Sigmoid colon (tissue), 7 donors: Measurements from ENCODE around the gene RNF215. TPM values are rescaled to one million over a fixed set of nuclear protein-coding genes. Genes with fewer than 3 reads are reported as not detected.

Experiments
- DNase-seq: peaks from one replicate; pipeline ENCODE4 v3.0.0-alpha.2; 2019
- H3K27ac ChIP-seq, 4 donors: fragments of 200-600 bp; sonication (generic); one replicate each; pipeline ENCODE4 v1.5.1; 2016 to 2019; ENCODE audit warnings: mild to moderate bottlenecking in 1 of 4
- H3K27me3 ChIP-seq, 3 donors: fragments of 200-600 bp; sonication (generic); one replicate each; pipeline ENCODE4 v1.5.1; 2019; ENCODE audit warnings: mild to moderate bottlenecking in 1 of 3
- H3K36me3 ChIP-seq, 4 donors: fragments of 200-600 bp; sonication (generic); one replicate each; pipeline ENCODE4 v1.5.1; 2016 to 2019
- H3K4me1 ChIP-seq, 4 donors: fragments of 200-600 bp; sonication (generic); one replicate each; pipeline ENCODE4 v1.5.1; 2017 to 2019
- H3K4me3 ChIP-seq, 4 donors: fragments of 200-600 bp; sonication (generic); one replicate each; pipeline ENCODE4 v1.5.1; 2017 to 2019; ENCODE audit warnings: mild to moderate bottlenecking in 2 of 4, moderate library complexity in 1 of 4
- H3K9me3 ChIP-seq, 4 donors: fragments of 200-600 bp in 3 of 4; sonication (generic) in 3 of 4; one replicate each; pipeline versions ENCODE4 v1.5.1 to v1.6.1; 2013 to 2019
- CTCF ChIP-seq, 4 experiments: fragments of 450-650 bp in 3 of 4; fragments of 200-600 bp in 1 of 4; IDR thresholded peaks; one replicate each; pipeline ENCODE4 v1.5.1; 2016 to 2019; ENCODE audit warnings: antibody characterized with exemption in 4 of 4, mild to moderate bottlenecking in 3 of 4, moderate library complexity in 2 of 4
- EP300 ChIP-seq, 4 donors: sonication (generic); formaldehyde crosslinking; IDR thresholded peaks; one replicate each; pipeline ENCODE4 v1.6.1; 2017; ENCODE audit warnings: antibody characterized with exemption in 4 of 4
- POLR2A ChIP-seq, 2 donors: fragments of 450-650 bp; IDR thresholded peaks; one replicate each; pipeline ENCODE4 v1.6.1; 2016; ENCODE audit warnings: antibody characterized with exemption in 2 of 2, mild to moderate bottlenecking in 2 of 2, moderate library complexity in 2 of 2
- POLR2AphosphoS5 ChIP-seq, 4 donors: sonication (generic); formaldehyde crosslinking; IDR thresholded peaks; one replicate each; pipeline ENCODE4 v1.6.1; 2017; ENCODE audit warnings: antibody characterized with exemption in 4 of 4
- WGBS, 2 donors: extraction: QIAGEN DNeasy Blood & Tissue Kit; methylation state at CpG; one replicate each; pipeline ENCODE4 v1.1.7; 2013; 5-methylcytosine and 5-hydroxymethylcytosine counted together
- intact Hi-C: fragments of 100-400 bp; cut with DNase I; formaldehyde crosslinking; loops from one replicate; pipeline ENCODE4 v1.15.1; 2023
- polyA plus RNA-seq, 3 donors: library from polyadenylated mRNA; stranded (reverse); fragments of 200-250 nt; gene quantifications; one replicate each; pipeline ENCODE4 v1.2.3, GENCODE V29; 2013
- total RNA-seq, 4 donors: library from RNA; depleted of rRNA; stranded (reverse); fragments of >200 nt; gene quantifications; one replicate each; pipeline ENCODE4 v1.1.0, GENCODE V29; 2016
- donor health status: healthy with polysubstance abuse.
- donor health status: Bipolar disorder and iron deficiency.
- donor health status: healthy.

RNF215 gene
- total and polyA plus RNA-seq, 7 donors, result 0.92 to 21.6 (median 12.2) TPM

- no peaks in the 10 kb centered on the region for H3K9me3 ChIP-seq
- TF ChIP-seq POLR2AphosphoS5 (IDR thresholded peaks at IDR 0.05) (no peak), EP300 (IDR thresholded peaks at IDR 0.05) (no peak), CTCF (IDR thresholded peaks at IDR 0.05) (no peak), POLR2A (IDR thresholded peaks at IDR 0.05) (no peak)
- no peak overlapping the region for H3K4me3 ChIP-seq
- WGBS, 2 donors, result 93 to 98% methylated on average over 3 of the region's 3 CpGs
- no peak for DNase-seq
- H3K4me1 ChIP-seq, result no peaks in the 10 kb centered on the region
- intact Hi-C loops, result no loop called here
- no peak overlapping the region for H3K27ac ChIP-seq
- H3K27me3 ChIP-seq, result no peaks in the 10 kb centered on the region
- no peaks in the 10 kb centered on the region for H3K36me3 ChIP-seq
Measured at GRCh38 chr22:30433227-30433626, 46.0 kb upstream of the RNF215 start.

GRCh38 chr22:30432520-30432919, 45.3 kb upstream of the RNF215 start:
- no peak for DNase-seq
- Histone ChIP-seq H3K4me3 (no peak overlapping the region), H3K27me3 (no peaks in the 10 kb centered on the region), H3K9me3 (no peaks in the 10 kb centered on the region), H3K36me3 (no peaks in the 10 kb centered on the region), H3K4me1 (no peaks in the 10 kb centered on the region), H3K27ac (no peak overlapping the region)
- WGBS, 2 donors, result 55 to 64% methylated on average over 2 of the region's 2 CpGs
- intact Hi-C loops, result no loop called here
- no peak for TF ChIP-seq CTCF (IDR thresholded peaks at IDR 0.05)
- no peak for TF ChIP-seq POLR2AphosphoS5 (IDR thresholded peaks at IDR 0.05)

GRCh38 chr22:30432096-30432495, 44.9 kb upstream of the RNF215 start:
- no peak for DNase-seq
- TF ChIP-seq EP300 (IDR thresholded peaks at IDR 0.05) (no peak), CTCF (IDR thresholded peaks at IDR 0.05) (no peak), POLR2AphosphoS5 (IDR thresholded peaks at IDR 0.05) (no peak), POLR2A (IDR thresholded peaks at IDR 0.05) (no peak)
- intact Hi-C loops, result no loop called here
- Histone ChIP-seq H3K4me3 (no peak overlapping the region), H3K9me3 (no peaks in the 10 kb centered on the region), H3K27me3 (no peaks in the 10 kb centered on the region), H3K4me1 (no peaks in the 10 kb centered on the region), H3K36me3 (no peaks in the 10 kb centered on the region), H3K27ac (no peak overlapping the region)
- WGBS, 2 donors, result 94 to 95% methylated on average over 4 of the region's 4 CpGs

GRCh38 chr22:30430933-30431332, 43.7 kb upstream of the RNF215 start:
- H3K4me3 ChIP-seq, result no peak overlapping the region
- H3K27me3 ChIP-seq, result no peaks in the 10 kb centered on the region
- no peaks in the 10 kb centered on the region for H3K36me3 ChIP-seq
- 83 to 89% methylated on average over 4 of the region's 4 CpGs for WGBS, 2 donors
- no peak for DNase-seq
- intact Hi-C loops, result no loop called here
- no peaks in the 10 kb centered on the region for H3K9me3 ChIP-seq
- TF ChIP-seq POLR2AphosphoS5 (IDR thresholded peaks at IDR 0.05), result no peak
- no peak for TF ChIP-seq POLR2A (IDR thresholded peaks at IDR 0.05)
- TF ChIP-seq CTCF (IDR thresholded peaks at IDR 0.05), result no peak
- no peak overlapping the region for H3K27ac ChIP-seq
- H3K4me1 ChIP-seq, result peaks cover 0 to 9% (median 7%) of the 10 kb centered on the region in 4 donors

- Histone ChIP-seq H3K4me1 (peaks cover 0 to 19% (median 15%) of the 10 kb centered on the region in 4 donors), H3K36me3 (no peaks in the 10 kb centered on the region), H3K27ac (no peak overlapping the region), H3K27me3 (no peaks in the 10 kb centered on the region), H3K4me3 (no peak overlapping the region), H3K9me3 (no peaks in the 10 kb centered on the region)
- no peak for DNase-seq
- intact Hi-C loops, result loop anchor here (5.0 to 10.0 kb wide), 2 partner anchors 57 to 175 kb away; partner anchors contain the start of gene TCN2
- no peak for TF ChIP-seq EP300 (IDR thresholded peaks at IDR 0.05)
- TF ChIP-seq POLR2AphosphoS5 (IDR thresholded peaks at IDR 0.05), result no peak
- no peak for TF ChIP-seq CTCF (IDR thresholded peaks at IDR 0.05)
- no peak for TF ChIP-seq POLR2A (IDR thresholded peaks at IDR 0.05)
- 63 to 67% methylated on average over 4 of the region's 4 CpGs for WGBS, 2 donors
Measured at GRCh38 chr22:30429887-30430286, 42.7 kb upstream of the RNF215 start.
